Measurements from ENCODE around the gene PSME2. TPM values are rescaled to one million over a fixed set of nuclear protein-coding genes. Genes with fewer than 3 reads are reported as not detected.

PSME2 gene
- total and polyA plus RNA-seq, 2 of the 13 experiments (the other 11 are each of a cell fraction or from before 2014, with no cell fraction given), result 332 to 716 TPM

DNA sequence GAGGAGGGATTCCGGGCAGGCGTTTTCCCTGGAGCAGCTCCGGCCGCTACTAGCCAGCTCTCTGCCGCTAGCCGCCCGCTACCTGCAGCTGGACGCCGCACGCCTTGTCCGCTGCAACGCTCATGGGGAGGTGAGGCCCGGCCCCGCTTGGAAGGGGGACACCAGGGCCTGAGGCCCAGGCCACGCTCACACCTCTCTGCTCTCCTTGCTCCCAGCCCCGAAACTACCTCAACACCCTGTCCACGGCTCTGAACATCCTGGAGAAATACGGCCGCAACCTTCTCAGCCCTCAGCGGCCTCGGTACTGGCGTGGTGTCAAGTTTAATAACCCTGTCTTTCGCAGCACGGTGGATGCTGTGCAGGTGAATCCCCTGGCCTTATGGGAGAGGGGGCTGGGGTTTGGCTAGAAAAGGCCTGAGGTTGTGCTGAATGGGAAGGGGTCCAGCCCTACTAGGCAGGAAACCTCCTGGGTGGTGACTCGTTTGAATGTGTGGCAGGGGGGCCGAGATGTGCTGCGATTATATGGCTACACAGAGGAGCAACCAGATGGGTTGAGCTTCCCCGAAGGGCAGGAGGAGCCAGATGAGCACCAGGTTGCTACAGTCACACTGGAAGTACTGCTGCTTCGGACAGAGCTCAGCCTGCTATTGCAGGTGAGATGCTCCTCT lies 1.5 kb upstream of the PSME2 start (continued):
- TF ChIP-seq WIZ (CRISPR knock-in tag; IDR thresholded peaks at IDR 0.05) (no peak), NCOA2 (CRISPR knock-in tag; IDR thresholded peaks at IDR 0.05) (peak; percentile 4; the same call in 1 of the 2 replicates), IRX3 (CRISPR knock-in tag; IDR thresholded peaks at IDR 0.05; ENCODE audit: borderline replicate concordance, low read depth) (peak; percentile 94; the same call in 1 of the 2 replicates), ZNF782 (CRISPR knock-in tag; IDR thresholded peaks at IDR 0.05; ENCODE audit: borderline replicate concordance) (peak; percentile 88; the same call in 1 of the 2 replicates), U2AF1 (optimal IDR thresholded peaks at IDR 0.05; ENCODE audit: low read depth, low read length) (no peak), ATAD3A (CRISPR knock-in tag; IDR thresholded peaks at IDR 0.05) (0 out of 2 replicates have a peak, but pooled peaks have one; percentile 31), SMAD9 (CRISPR knock-in tag; IDR thresholded peaks at IDR 0.05) (peak; percentile 91), SYNCRIP (IDR thresholded peaks at IDR 0.05; ENCODE audit: insufficient read depth, low read depth, low read length) (no peak), ZNF24 (IDR thresholded peaks at IDR 0.05) (no peak), STAG1 (CRISPR knock-in tag; IDR thresholded peaks at IDR 0.05) (no peak), NBN (conservative IDR thresholded peaks at IDR 0.05) (no peak), ZNF547 (CRISPR knock-in tag; IDR thresholded peaks at IDR 0.05) (peak; percentile 54; the same call in 1 of the 2 replicates), IKZF1 (IDR thresholded peaks at IDR 0.05) (no peak), CEBPB (IDR thresholded peaks at IDR 0.05; ENCODE audit: borderline replicate concordance, low read depth, low read length) (no peak), KLF13 (CRISPR knock-in tag; IDR thresholded peaks at IDR 0.05) (peak; percentile 87; the same call in 1 of the 2 replicates), CENPT (CRISPR knock-in tag; IDR thresholded peaks at IDR 0.05; ENCODE audit: low read depth) (peak; percentile 55; the same call in 1 of the 2 replicates), TBX2 (CRISPR knock-in tag; IDR thresholded peaks at IDR 0.05; ENCODE audit: borderline replicate concordance) (peak; percentile 58), HNRNPH1 (optimal IDR thresholded peaks at IDR 0.05; ENCODE audit: low read depth, low read length) (no peak), ZKSCAN5 (CRISPR knock-in tag; IDR thresholded peaks at IDR 0.05) (0 out of 2 replicates have a peak, but pooled peaks have one; percentile 50)
- TF ChIP-seq, protein P1, sequence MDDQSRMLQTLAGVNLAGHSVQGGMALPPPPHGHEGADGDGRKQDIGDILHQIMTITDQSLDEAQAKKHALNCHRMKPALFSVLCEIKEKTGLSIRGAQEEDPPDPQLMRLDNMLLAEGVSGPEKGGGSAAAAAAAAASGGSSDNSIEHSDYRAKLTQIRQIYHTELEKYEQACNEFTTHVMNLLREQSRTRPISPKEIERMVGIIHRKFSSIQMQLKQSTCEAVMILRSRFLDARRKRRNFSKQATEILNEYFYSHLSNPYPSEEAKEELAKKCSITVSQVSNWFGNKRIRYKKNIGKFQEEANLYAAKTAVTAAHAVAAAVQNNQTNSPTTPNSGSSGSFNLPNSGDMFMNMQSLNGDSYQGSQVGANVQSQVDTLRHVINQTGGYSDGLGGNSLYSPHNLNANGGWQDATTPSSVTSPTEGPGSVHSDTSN (CRISPR knock-in tag; IDR thresholded peaks at IDR 0.05; ENCODE audit: borderline replicate concordance), result no peak
- TF ChIP-seq, protein P2, sequence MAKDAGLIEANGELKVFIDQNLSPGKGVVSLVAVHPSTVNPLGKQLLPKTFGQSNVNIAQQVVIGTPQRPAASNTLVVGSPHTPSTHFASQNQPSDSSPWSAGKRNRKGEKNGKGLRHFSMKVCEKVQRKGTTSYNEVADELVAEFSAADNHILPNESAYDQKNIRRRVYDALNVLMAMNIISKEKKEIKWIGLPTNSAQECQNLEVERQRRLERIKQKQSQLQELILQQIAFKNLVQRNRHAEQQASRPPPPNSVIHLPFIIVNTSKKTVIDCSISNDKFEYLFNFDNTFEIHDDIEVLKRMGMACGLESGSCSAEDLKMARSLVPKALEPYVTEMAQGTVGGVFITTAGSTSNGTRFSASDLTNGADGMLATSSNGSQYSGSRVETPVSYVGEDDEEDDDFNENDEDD (CRISPR knock-in tag; IDR thresholded peaks at IDR 0.05; ENCODE audit: borderline replicate concordance), result 0 out of 2 replicates have a peak, but pooled peaks have one; percentile 10
- TF ChIP-seq, protein P3, sequence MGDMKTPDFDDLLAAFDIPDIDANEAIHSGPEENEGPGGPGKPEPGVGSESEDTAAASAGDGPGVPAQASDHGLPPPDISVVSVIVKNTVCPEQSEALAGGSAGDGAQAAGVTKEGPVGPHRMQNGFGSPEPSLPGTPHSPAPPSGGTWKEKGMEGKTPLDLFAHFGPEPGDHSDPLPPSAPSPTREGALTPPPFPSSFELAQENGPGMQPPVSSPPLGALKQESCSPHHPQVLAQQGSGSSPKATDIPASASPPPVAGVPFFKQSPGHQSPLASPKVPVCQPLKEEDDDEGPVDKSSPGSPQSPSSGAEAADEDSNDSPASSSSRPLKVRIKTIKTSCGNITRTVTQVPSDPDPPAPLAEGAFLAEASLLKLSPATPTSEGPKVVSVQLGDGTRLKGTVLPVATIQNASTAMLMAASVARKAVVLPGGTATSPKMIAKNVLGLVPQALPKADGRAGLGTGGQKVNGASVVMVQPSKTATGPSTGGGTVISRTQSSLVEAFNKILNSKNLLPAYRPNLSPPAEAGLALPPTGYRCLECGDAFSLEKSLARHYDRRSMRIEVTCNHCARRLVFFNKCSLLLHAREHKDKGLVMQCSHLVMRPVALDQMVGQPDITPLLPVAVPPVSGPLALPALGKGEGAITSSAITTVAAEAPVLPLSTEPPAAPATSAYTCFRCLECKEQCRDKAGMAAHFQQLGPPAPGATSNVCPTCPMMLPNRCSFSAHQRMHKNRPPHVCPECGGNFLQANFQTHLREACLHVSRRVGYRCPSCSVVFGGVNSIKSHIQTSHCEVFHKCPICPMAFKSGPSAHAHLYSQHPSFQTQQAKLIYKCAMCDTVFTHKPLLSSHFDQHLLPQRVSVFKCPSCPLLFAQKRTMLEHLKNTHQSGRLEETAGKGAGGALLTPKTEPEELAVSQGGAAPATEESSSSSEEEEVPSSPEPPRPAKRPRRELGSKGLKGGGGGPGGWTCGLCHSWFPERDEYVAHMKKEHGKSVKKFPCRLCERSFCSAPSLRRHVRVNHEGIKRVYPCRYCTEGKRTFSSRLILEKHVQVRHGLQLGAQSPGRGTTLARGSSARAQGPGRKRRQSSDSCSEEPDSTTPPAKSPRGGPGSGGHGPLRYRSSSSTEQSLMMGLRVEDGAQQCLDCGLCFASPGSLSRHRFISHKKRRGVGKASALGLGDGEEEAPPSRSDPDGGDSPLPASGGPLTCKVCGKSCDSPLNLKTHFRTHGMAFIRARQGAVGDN (CRISPR knock-in tag; IDR thresholded peaks at IDR 0.05), result peak; percentile 27; the same call in 1 of the 2 replicates
- TF ChIP-seq, protein P4, sequence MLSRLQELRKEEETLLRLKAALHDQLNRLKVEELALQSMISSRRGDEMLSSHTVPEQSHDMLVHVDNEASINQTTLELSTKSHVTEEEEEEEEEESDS (CRISPR knock-in tag; IDR thresholded peaks at IDR 0.05; ENCODE audit: borderline replicate concordance), result no peak
